GM19035 (cell line): ENCODE measurements around the gene MEF2D.

Source experiments
- ATAC-seq: cut with Tn5 transposase; IDR thresholded peaks from one replicate; pipeline ENCODE4 v1.9.1; 2021; ENCODE audit not compliant: unreplicated experiment

Gene MEF2D

DNA sequence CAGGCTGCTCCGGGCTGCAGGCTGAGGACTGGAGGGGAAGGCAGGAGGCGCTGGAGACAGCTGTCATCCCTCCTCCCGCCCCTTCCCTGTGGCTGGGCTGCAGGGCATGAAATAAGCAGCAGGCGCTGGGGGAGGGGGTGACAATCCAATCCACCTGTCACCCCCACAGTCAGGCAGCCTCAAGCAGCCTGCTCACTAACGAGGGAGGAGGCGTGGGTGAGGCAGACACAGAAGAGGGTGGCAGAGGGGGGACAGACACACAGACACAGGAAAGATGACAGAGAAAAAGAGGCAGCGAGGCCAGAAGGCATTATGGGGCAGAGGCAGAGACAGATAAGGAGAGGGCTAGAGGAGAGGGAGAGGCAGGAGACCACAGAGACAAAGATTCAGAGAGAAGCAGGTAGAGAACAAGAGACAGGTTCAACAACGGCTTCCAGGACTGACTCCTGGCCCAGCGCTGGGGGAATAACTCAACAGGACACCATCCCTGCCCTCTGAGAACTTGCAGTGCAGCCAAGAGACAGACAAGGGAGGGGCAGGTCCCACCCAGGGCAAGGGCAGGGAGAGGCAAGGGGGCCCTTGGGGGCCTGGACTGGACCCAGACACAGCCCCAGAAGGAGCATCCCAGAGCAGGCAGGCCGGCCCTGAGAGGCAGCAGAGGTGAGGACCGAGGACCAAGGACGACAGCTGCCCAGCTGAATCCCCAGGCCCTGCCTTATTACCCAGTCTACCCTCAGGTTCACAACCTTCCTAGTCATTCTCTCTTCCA lies 11.2 kb downstream of the MEF2D start:
- ATAC-seq, result no peak

- peak; percentile 73 for ATAC-seq
Measured at GRCh38 chr1:156488566-156489165, 11.9 kb downstream of the MEF2D start.

- peak; percentile 28 for ATAC-seq
Measured at GRCh38 chr1:156487862-156488261, 12.7 kb downstream of the MEF2D start.

- ATAC-seq, result no peak
Measured at GRCh38 chr1:156486421-156487344, 13.9 kb downstream of the MEF2D start.

- no peak for ATAC-seq
Measured at GRCh38 chr1:156485984-156486383, 14.6 kb downstream of the MEF2D start.

DNA sequence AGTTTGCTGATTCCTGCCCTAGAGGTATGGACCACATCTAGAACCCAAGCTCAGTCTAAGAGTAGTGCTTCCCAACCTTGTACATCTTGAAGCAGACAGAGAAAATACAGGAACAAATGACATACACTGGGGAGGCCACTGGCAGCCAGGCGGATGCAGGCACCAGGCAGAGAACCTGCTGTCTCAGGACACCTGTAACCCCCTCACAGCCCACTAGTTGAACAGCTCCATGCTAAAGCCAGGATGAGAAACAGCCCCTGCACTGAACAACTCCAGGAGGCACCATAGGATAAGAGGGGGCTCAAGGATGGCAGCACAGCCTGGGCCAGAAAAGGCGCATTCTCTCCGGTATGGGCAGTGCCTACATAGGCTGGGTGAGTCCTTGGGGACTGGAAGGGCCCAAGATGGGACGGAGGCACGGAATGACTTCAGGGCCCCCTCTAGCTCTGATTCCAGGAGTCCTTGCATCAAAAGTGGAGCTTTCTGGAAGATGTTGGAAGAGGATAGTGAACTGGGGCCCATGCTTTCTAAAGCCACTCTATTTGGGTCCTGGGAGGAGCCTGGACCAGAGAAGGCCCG lies 16.0 kb downstream of the MEF2D start:
- no peak for ATAC-seq

- ATAC-seq, result no peak
Measured at GRCh38 chr1:156483397-156483796, 17.2 kb downstream of the MEF2D start.

DNA sequence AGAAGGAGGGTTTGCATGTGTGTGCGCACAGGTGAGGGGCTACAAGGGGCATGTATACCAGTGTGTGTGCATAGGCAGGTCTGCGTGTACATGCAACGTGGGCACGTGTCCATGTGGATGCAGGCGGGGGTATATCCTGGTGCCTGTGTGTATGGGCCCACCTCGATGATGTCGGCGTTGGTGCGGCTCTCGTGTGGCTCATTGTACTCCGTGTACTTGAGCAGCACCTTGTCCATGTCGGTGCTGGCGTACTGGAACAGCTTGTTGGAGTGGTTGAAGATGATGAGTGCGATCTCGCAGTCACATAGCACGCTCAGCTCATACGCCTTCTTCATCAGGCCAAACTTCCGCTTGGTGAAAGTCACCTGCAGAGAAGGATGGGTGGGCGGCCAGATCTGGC lies 18.3 kb downstream of the MEF2D start:
- no peak for ATAC-seq

DNA sequence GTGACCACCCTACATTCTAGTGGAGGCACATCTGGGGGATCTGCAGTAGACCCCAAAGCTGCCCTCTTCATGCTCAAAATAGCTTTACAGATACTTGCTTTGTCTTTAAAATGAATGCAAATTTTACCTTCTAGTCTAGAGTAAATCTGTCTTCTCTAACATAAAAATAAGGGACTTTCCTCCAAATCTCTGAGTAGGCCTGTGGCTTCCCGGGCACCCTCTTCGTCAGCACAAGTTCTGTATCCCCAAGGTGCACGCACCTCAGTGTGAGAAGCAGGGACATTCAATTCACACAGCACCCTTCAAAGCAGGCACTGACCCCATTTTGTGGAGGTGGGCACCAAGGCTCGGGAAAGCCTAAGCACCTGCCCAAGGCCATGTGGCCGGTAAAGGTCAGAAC lies 19.0 kb downstream of the MEF2D start:
- ATAC-seq, result no peak

- no peak for ATAC-seq
Measured at GRCh38 chr1:156480411-156481192, 20.0 kb downstream of the MEF2D start.

DNA sequence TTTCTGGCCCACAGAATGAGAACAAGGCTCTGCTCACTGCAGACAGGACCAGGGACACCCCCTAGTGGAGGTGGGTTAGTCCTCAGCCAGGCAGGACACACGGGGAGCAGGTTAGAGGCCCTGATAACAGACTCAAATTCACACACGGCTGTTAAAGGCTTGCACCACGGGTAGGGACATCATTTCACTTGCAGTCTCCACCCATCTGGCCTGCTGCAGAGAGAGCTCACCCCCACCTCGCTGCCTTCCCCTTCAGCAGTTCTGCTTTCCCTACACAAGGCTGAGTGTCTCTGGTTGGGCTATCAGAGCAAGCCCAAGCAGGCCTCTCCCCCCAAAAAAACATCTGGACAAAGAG lies 20.6 kb downstream of the MEF2D start:
- ATAC-seq, result no peak

GRCh38 chr1:156479093-156480015 lies 21.2 kb downstream of the MEF2D start:
- no peak for ATAC-seq

GRCh38 chr1:156478250-156478627 lies 22.3 kb downstream of the MEF2D start:
- no peak for ATAC-seq

GRCh38 chr1:156477526-156478249 lies 22.9 kb downstream of the MEF2D start:
- ATAC-seq, result no peak

DNA sequence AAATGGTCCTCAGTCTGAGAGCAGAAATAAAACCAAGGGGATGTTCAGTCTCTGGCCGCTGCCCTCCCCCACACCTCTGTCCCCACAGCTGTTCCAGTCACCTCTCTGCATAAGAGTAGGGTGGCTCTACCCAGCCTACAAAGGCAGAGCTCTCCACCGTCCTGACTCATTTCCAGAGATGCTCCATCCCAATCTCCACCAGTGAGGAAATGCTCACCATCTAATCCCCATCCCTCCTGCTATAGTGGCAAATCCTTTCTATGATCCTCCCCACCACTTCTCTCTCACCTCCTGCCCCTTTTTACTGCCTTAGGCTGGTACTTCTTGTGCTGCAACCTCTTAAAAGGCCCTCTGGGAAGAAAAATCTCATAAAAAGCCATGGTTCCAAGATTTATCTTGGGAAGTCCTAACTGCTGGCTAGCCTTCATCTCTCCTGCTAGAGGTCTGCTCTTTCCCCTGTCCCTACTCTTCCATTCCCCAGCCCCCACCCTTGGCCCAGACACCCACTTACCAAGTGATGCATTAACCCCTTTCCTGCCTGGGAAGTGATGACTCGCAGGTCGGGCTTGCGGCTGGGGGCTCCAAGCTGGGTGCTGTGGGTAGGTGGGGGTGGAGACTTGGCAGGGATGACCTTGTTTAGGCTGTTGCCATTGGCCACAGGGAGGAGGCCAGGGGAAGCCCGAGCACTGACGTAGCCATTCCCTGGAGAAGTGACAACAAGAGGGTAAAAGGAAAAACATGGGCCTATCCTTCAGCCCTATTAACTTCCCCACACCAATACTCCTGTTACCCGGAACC lies 23.9 kb downstream of the MEF2D start:
- no peak for ATAC-seq

- no peak for ATAC-seq
Measured at GRCh38 chr1:156475568-156476500, 24.7 kb downstream of the MEF2D start.

DNA sequence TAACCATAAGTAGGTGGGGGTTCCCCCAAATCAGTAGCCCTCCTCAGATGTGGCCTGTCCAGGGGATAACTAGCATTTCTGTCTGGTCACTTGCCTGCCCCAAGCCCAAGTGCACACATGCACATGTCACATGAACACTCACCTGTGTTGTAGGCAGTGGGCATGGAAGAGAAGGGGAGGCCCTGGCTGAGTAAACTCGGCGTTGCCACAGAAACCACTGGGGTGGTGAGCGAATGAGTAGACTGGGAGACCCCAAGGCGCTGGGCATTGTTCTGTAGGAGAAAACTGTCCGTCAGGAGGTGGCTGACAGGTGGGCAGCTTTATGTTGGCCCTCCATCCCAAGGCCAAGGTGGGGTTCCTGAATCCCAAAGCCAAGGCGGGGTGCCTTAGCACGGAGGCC lies 25.6 kb downstream of the MEF2D start:
- no peak for ATAC-seq
